Muscle of back (tissue), 11 donors: ENCODE measurements around the gene EXOC4. TPM values are rescaled to one million over a fixed set of nuclear protein-coding genes. Genes with fewer than 3 reads are reported as not detected.
A peak's percentile ranks its signal among the peaks of the same experiment; 100 is the strongest.

Source experiments
- DNase-seq, 3 donors: peaks; one replicate each; pipeline versions ENCODE4 v3.0.0 to v3.0.0-alpha.2; 2013
- polyA plus RNA-seq, 10 donors: library from polyadenylated mRNA; unstranded; fragments of 120-200 nt; gene quantifications; one replicate each; pipeline ENCODE4 v1.2.1, GENCODE V29; 2013; ENCODE audit not compliant: insufficient read length in 10 of 10

Gene EXOC4
- polyA plus RNA-seq, 10 donors, result 42.2 to 74.5 (median 57.6) TPM

GRCh38 chr7:133822001-133822641 lies 569.2 kb downstream of the EXOC4 start:
- no peak for DNase-seq

- DNase-seq, result peak in 2 of 3 donors; percentile 16 to 47
These were observed 570.1 kb downstream of the EXOC4 start for GRCh38 chr7:133822868-133823552.

GRCh38 chr7:133824132-133824531 lies 571.3 kb downstream of the EXOC4 start:
- no peak for DNase-seq

- no peak for DNase-seq
These were observed 575.1 kb downstream of the EXOC4 start for GRCh38 chr7:133827707-133828623.

- DNase-seq, result no peak
These were observed 576.0 kb downstream of the EXOC4 start for GRCh38 chr7:133828906-133829305.

GRCh38 chr7:133829336-133829897 lies 576.5 kb downstream of the EXOC4 start:
- peak in 1 of 3 donors; percentile 38 for DNase-seq

- DNase-seq, result no peak
These were observed 577.2 kb downstream of the EXOC4 start for GRCh38 chr7:133830081-133830480.

- DNase-seq, result no peak
These were observed 583.8 kb downstream of the EXOC4 start for GRCh38 chr7:133836666-133837065.

GRCh38 chr7:133837224-133837623 lies 584.3 kb downstream of the EXOC4 start:
- no peak for DNase-seq

- no peak for DNase-seq
These were observed 586.2 kb downstream of the EXOC4 start for GRCh38 chr7:133839121-133839520.

GRCh38 chr7:133843341-133843740 lies 590.5 kb downstream of the EXOC4 start:
- DNase-seq, result no peak

- no peak for DNase-seq
These were observed 592.1 kb downstream of the EXOC4 start for GRCh38 chr7:133845005-133845404.

- DNase-seq, result no peak
These were observed 593.5 kb downstream of the EXOC4 start for GRCh38 chr7:133846203-133846945.

GRCh38 chr7:133850497-133851280 lies 597.8 kb downstream of the EXOC4 start:
- no peak for DNase-seq

- no peak for DNase-seq
These were observed 598.5 kb downstream of the EXOC4 start for GRCh38 chr7:133851411-133851810.

GRCh38 chr7:133853706-133854276 lies 600.9 kb downstream of the EXOC4 start:
- DNase-seq, result peak in 2 of 3 donors; percentile 20 to 70

- peak; percentile 39 to 65 (median 46) for DNase-seq
These were observed 601.9 kb downstream of the EXOC4 start for GRCh38 chr7:133854739-133855138.

GRCh38 chr7:133857376-133858119 lies 604.7 kb downstream of the EXOC4 start:
- no peak for DNase-seq

GRCh38 chr7:133858311-133858710 lies 605.4 kb downstream of the EXOC4 start:
- DNase-seq, result no peak
